IMR-90 (cell line): ENCODE measurements around the gene NME7. TPM values are rescaled to one million over a fixed set of nuclear protein-coding genes. Genes with fewer than 3 reads are reported as not detected.
"Not testable (repeated sequence)": the region's sequence is repeated elsewhere in the genome, so short reads cannot be mapped to it uniquely, and the experiment has no call there.

Experiments used
- ATAC-seq: fragments of 200-7000 bp; cut with Tn5 transposase; 2 replicates; pipeline ENCODE4 v1.9.1; 2020; ENCODE audit warnings: low read depth, mild to moderate bottlenecking, moderate library complexity
- BruUV-seq: library from RNA; stranded (reverse); fragments of 400-500 nt; replicated peaks from 2 replicates; lab custom pipeline; 2021; lab: Mats Ljungman, UMichigan
- CTCF ChIA-PET: fragments of 300-600 bp; formaldehyde crosslinking; extraction: SDS; loops from one replicate; lab custom pipeline; 2021; ENCODE audit warnings: antibody characterized with exemption; lab: Yijun Ruan, JAX
- POLR2A ChIA-PET: fragments of 300-600 bp; sonication (Branson Sonifier 250); formaldehyde crosslinking; loops from one replicate; lab custom pipeline; 2022; ENCODE audit warnings: antibody characterized with exemption; ENCODE audit not compliant: unreplicated experiment; lab: Charles Lee
- DNase-seq: peaks from one replicate; pipeline ENCODE4 v3.0.0; 2013
- H2AFZ ChIP-seq: replicated peaks from 2 replicates; pipeline ENCODE3; 2013; ENCODE audit warnings: low read length, mild to moderate bottlenecking; ENCODE audit not compliant: poor library complexity
- H2AK5ac ChIP-seq: 2 replicates; pipeline ENCODE4 v1.6.1; 2013; ENCODE audit warnings: low read depth, low read length, inconsistent platforms
- H2AK9ac ChIP-seq: replicated peaks from 2 replicates; pipeline ENCODE3; 2013; ENCODE audit warnings: mild to moderate bottlenecking, low read depth, low read length, moderate library complexity; ENCODE audit not compliant: poor library complexity
- H2BK120ac ChIP-seq: 2 replicates; pipeline ENCODE4 v1.6.1; 2013; ENCODE audit warnings: low read depth, low read length, inconsistent platforms
- H2BK15ac ChIP-seq: 3 replicates; pipeline ENCODE4 v1.6.1; 2013; ENCODE audit warnings: low read depth, low read length, inconsistent platforms
- H2BK20ac ChIP-seq: 2 replicates; pipeline ENCODE4 v1.6.1; 2013; ENCODE audit warnings: low read depth, mild to moderate bottlenecking, inconsistent platforms, low read length, moderate library complexity
- H2BK5ac ChIP-seq: 2 replicates; pipeline ENCODE4 v1.6.1; 2013; ENCODE audit warnings: mild to moderate bottlenecking, low read depth, low read length, inconsistent platforms; ENCODE audit not compliant: poor library complexity, severe bottlenecking
- H3K14ac ChIP-seq: replicated peaks from 2 replicates; pipeline ENCODE4 v1.6.1; 2013; ENCODE audit warnings: low read depth, low read length, inconsistent platforms
- H3K18ac ChIP-seq: 2 replicates; pipeline ENCODE4 v1.6.1; 2013; ENCODE audit warnings: low read depth, low read length, control low read depth
- H3K23ac ChIP-seq: 2 replicates; pipeline ENCODE4 v1.6.1; 2013; ENCODE audit warnings: low read depth, low read length, inconsistent platforms
- H3K27ac ChIP-seq: 2 replicates; pipeline ENCODE4 v1.5.1; 2013; ENCODE audit warnings: mild to moderate bottlenecking, control low read depth, low read length; ENCODE audit not compliant: insufficient read depth
- H3K27me3 ChIP-seq: 2 replicates; pipeline ENCODE4 v1.6.1; 2013; ENCODE audit warnings: low read length; ENCODE audit not compliant: control insufficient read depth, insufficient read depth
- H3K36me3 ChIP-seq: 2 replicates; pipeline ENCODE4 v1.6.1; 2013; ENCODE audit warnings: low read length, mixed read lengths; ENCODE audit not compliant: control insufficient read depth, insufficient read depth
- H3K4ac ChIP-seq: 2 replicates; pipeline ENCODE4 v1.6.1; 2013; ENCODE audit warnings: low read depth, low read length, inconsistent platforms
- H3K4me1 ChIP-seq: 2 replicates; pipeline ENCODE4 v1.6.1; 2013; ENCODE audit warnings: low read length, mixed read lengths; ENCODE audit not compliant: control insufficient read depth, insufficient read depth
- H3K4me2 ChIP-seq: 2 replicates; pipeline ENCODE4 v1.6.1; 2013; ENCODE audit warnings: low read depth, mild to moderate bottlenecking, control low read depth, low read length, moderate library complexity
- H3K4me3 ChIP-seq: 2 replicates; pipeline ENCODE4 v1.5.1; 2013; ENCODE audit warnings: low read depth, mild to moderate bottlenecking, control low read depth, low read length, moderate library complexity; ENCODE audit not compliant: insufficient read depth
- H3K56ac ChIP-seq: 2 replicates; pipeline ENCODE4 v1.6.1; 2013; ENCODE audit warnings: low read length, inconsistent platforms; ENCODE audit not compliant: insufficient read depth; ENCODE audit errors: extremely low read depth
- H3K79me1 ChIP-seq, 2 experiments: 2 replicates each; pipeline ENCODE4 v1.6.1; 2013; ENCODE audit warnings: low read length in 2 of 2, inconsistent platforms in 1 of 2, low read depth in 1 of 2
- H3K9ac ChIP-seq: 2 replicates; pipeline ENCODE4 v1.6.1; 2013; ENCODE audit warnings: low read depth, low read length, control low read depth
- H3K9me1 ChIP-seq: 2 replicates; pipeline ENCODE4 v1.6.1; 2013; ENCODE audit warnings: low read length, inconsistent platforms; ENCODE audit not compliant: insufficient read depth
- H3K9me3 ChIP-seq: 2 replicates; pipeline ENCODE4 v1.6.1; 2013; ENCODE audit warnings: low read length; ENCODE audit not compliant: control insufficient read depth, insufficient read depth
- H4K20me1 ChIP-seq: 2 replicates; pipeline ENCODE4 v1.6.1; 2013; ENCODE audit warnings: low read length, inconsistent platforms; ENCODE audit not compliant: insufficient read depth
- H4K5ac ChIP-seq: 2 replicates; pipeline ENCODE4 v1.6.1; 2013; ENCODE audit warnings: mild to moderate bottlenecking, low read depth, low read length, control low read depth
- H4K8ac ChIP-seq, 2 experiments: 2 replicates each; pipeline ENCODE4 v1.6.1; 2013; ENCODE audit warnings: low read depth in 2 of 2, low read length in 2 of 2, control low read depth in 1 of 2, inconsistent platforms in 1 of 2
- H4K91ac ChIP-seq: 2 replicates; pipeline ENCODE4 v1.6.1; 2013; ENCODE audit warnings: low read depth, low read length, inconsistent platforms; ENCODE audit not compliant: insufficient read depth
- CHD1 ChIP-seq: IDR thresholded peaks from 2 replicates; pipeline ENCODE4 v1.6.1; 2012; ENCODE audit warnings: low read depth, low read length, improper control_type of control experiment
- FOS ChIP-seq: fragments of 150-350 bp; IDR thresholded peaks from 2 replicates; pipeline ENCODE4 v1.6.1; 2016; ENCODE audit warnings: low read depth, low read length
- MAFK ChIP-seq: IDR thresholded peaks from 2 replicates; pipeline ENCODE4 v1.6.1; 2012; ENCODE audit warnings: low read depth, low read length, improper control_type of control experiment
- MXI1 ChIP-seq: IDR thresholded peaks from 2 replicates; pipeline ENCODE4 v1.6.1; 2012; ENCODE audit warnings: low read depth, mild to moderate bottlenecking, low read length, moderate library complexity, borderline replicate concordance
- POLR2A ChIP-seq: IDR thresholded peaks from 2 replicates; pipeline ENCODE4 v1.6.1; 2012; ENCODE audit warnings: mild to moderate bottlenecking, low read depth, low read length
- RAD21 ChIP-seq: IDR thresholded peaks from 2 replicates; pipeline ENCODE4 v1.6.1; 2012; ENCODE audit warnings: low read length, improper control_type of control experiment
- WGBS, 2 experiments: methylation state at CpG; one replicate each; pipeline versions ENCODE4 v1.1.5 to v1.1.7; 2013; ENCODE audit warnings: missing lambda C conversion rate in 2 of 2; ENCODE audit not compliant: insufficient read length in 1 of 2; ENCODE audit errors: extremely low coverage in 2 of 2; 5-methylcytosine and 5-hydroxymethylcytosine counted together
- dilution Hi-C: fragments of 300-500 bp; cut with HindIII; formaldehyde crosslinking; loops from one replicate; pipeline ENCODE4 v1.14.3; 2018; ENCODE audit warnings: low sequenced_read_pairs; ENCODE audit not compliant: unreplicated experiment
- in situ Hi-C: fragments of 300-500 bp; cut with MboI; formaldehyde crosslinking; loops from 3 replicates; pipeline ENCODE4 v1.14.3; 2019; ENCODE audit warnings: low sequenced_read_pairs, inconsistent platforms, mixed read lengths
- intact Hi-C: fragments of 100-400 bp; cut with micrococcal nuclease; formaldehyde crosslinking; loops from 2 replicates; pipeline ENCODE4 v1.10.0; 2022
- polyA plus RNA-seq, 3 experiments: library from polyadenylated mRNA; depleted of rRNA; stranded (reverse); fragments of >200 nt; gene quantifications; 2 replicates each; pipeline ENCODE4 v1.2.3, GENCODE V29; 2012; ENCODE audit warnings: low replicate concordance in 1 of 3
- total RNA-seq: library from RNA; depleted of rRNA; stranded (reverse); fragments of >200 nt; gene quantifications from 2 replicates; pipeline ENCODE4 v1.2.3, GENCODE V29; 2012
- TF ChIP-seq, protein P1 (sequence below): conservative IDR thresholded peaks from 2 replicates; pipeline ENCODE4 v1.5.1; 2012; ENCODE audit warnings: mild to moderate bottlenecking, low read depth, low read length, improper control_type of control experiment

NME7 gene
- total and polyA plus RNA-seq, 2 of the 4 experiments (the other 2 are of a cell fraction), result 18.3 to 22.4 TPM

DNA sequence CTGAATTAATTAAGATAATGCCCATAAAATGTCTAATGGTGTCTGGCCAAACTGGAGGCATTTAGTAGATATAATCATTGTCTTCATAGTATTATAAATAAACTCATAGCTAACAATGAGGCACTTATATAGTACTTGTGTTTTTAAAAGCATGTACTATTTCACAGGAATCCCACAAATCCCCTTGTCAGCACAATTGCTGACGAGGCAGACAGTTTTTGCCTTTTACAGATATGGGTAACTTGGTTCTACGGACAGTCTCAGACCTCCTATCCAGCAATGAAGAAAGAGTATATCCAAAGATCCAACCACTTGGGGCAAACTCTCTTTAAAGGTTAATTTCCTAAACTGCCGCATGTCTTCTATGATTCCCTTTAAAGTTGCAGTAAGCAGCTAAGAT lies 187.4 kb downstream of the NME7 start:
- no peak overlapping the region for H2BK120ac ChIP-seq
- H3K9me3 ChIP-seq, result no peaks in the 10 kb centered on the region
- no TSS peak for BruUV-seq
- H4K20me1 ChIP-seq, result no peaks in the 10 kb centered on the region
- no CpG with 5 or more reads among the region's 3 CpGs for WGBS, 2 experiments
- CTCF ChIA-PET, result no interaction called here
- TF ChIP-seq MXI1, result no peak
- no peak for TF ChIP-seq FOS
- no peak for TF ChIP-seq RAD21
- TF ChIP-seq, protein P1, sequence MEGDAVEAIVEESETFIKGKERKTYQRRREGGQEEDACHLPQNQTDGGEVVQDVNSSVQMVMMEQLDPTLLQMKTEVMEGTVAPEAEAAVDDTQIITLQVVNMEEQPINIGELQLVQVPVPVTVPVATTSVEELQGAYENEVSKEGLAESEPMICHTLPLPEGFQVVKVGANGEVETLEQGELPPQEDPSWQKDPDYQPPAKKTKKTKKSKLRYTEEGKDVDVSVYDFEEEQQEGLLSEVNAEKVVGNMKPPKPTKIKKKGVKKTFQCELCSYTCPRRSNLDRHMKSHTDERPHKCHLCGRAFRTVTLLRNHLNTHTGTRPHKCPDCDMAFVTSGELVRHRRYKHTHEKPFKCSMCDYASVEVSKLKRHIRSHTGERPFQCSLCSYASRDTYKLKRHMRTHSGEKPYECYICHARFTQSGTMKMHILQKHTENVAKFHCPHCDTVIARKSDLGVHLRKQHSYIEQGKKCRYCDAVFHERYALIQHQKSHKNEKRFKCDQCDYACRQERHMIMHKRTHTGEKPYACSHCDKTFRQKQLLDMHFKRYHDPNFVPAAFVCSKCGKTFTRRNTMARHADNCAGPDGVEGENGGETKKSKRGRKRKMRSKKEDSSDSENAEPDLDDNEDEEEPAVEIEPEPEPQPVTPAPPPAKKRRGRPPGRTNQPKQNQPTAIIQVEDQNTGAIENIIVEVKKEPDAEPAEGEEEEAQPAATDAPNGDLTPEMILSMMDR, result no peak
- TF ChIP-seq POLR2A, result no peak
- no peak for TF ChIP-seq CHD1
- TF ChIP-seq MAFK, result peak; percentile 85
- H2AK9ac ChIP-seq, result no peak overlapping the region
- no peak overlapping the region for H3K23ac ChIP-seq
- no peak overlapping the region for H2BK15ac ChIP-seq
- ATAC-seq (no peak), DNase-seq (no peak)
- no peak overlapping the region for H3K4me3 ChIP-seq
- no peak overlapping the region for H2AK5ac ChIP-seq
- in situ Hi-C loops (no loop called here), intact Hi-C loops (no loop called here), dilution Hi-C loops (no loop called here)
- H4K8ac ChIP-seq, result no peak overlapping the region
- no peaks in the 10 kb centered on the region for H3K36me3 ChIP-seq
- no peak overlapping the region for H2BK20ac ChIP-seq
- H4K5ac ChIP-seq, result no peak overlapping the region
- no peak overlapping the region for H3K4me2 ChIP-seq
- no peak overlapping the region for H2BK5ac ChIP-seq
- no peak overlapping the region for H3K4ac ChIP-seq
- H3K18ac ChIP-seq, result no peak overlapping the region
- no peak overlapping the region for H3K9ac ChIP-seq
- no peaks in the 10 kb centered on the region for H3K9me1 ChIP-seq
- no peak overlapping the region for H3K56ac ChIP-seq
- H4K91ac ChIP-seq, result no peak overlapping the region
- H3K27me3 ChIP-seq, result no peaks in the 10 kb centered on the region
- POLR2A ChIA-PET, result no interaction called here
- H3K4me1 ChIP-seq, result no peaks in the 10 kb centered on the region
- H3K27ac ChIP-seq, result no peak overlapping the region
- H3K14ac ChIP-seq, result no peak overlapping the region
- H3K79me1 ChIP-seq, result no peaks in the 10 kb centered on the region
- H2AFZ ChIP-seq, result no peak overlapping the region

DNA sequence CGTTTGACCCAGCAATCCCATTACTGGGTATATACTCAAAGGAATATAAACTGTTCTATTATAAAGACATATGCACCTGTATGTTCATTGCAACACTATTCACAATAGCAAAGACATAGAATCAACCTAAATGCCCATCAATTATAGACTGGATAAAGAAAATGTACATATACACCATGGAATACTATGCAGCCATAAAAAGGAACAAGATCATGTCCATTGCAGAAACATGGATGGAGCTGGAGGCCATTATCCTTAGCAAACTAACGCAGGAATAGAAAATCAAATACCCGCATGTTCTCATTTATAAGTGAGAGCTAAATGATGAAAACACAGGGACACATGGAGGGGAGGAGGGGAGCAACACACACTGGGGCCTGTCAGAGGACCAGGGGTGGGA lies 188.2 kb downstream of the NME7 start:
- H3K9ac ChIP-seq, H3K14ac ChIP-seq, H3K4me1 ChIP-seq, H4K5ac ChIP-seq, DNase-seq, H2BK15ac ChIP-seq, H2BK5ac ChIP-seq, H3K4me3 ChIP-seq, H3K79me1 ChIP-seq, intact Hi-C loops, H2AK5ac ChIP-seq, dilution Hi-C loops, H3K27me3 ChIP-seq, in situ Hi-C loops, POLR2A ChIA-PET, H3K18ac ChIP-seq, CTCF ChIA-PET, H2BK20ac ChIP-seq, H3K9me3 ChIP-seq, H3K36me3 ChIP-seq, H2BK120ac ChIP-seq, H2AK9ac ChIP-seq, ATAC-seq, H4K20me1 ChIP-seq, H3K56ac ChIP-seq, H3K4ac ChIP-seq, BruUV-seq, H3K9me1 ChIP-seq, H4K8ac ChIP-seq, H2AFZ ChIP-seq, H3K27ac ChIP-seq, H4K91ac ChIP-seq, H3K23ac ChIP-seq, H3K4me2 ChIP-seq: not testable (repeated sequence)
- no CpG with 5 or more reads among the region's 3 CpGs for WGBS, 2 experiments
